Central memory CD8-positive, alpha-beta T cell (primary cell): ENCODE results near the gene ARHGAP44.

ENCODE experiments used
- ATAC-seq: fragments of 150-1000 bp; cut with Tn5 transposase; replicated peaks from 2 replicates; pipeline ENCODE4 v1.10.0; 2022; ENCODE audit warnings: mild to moderate bottlenecking, moderate FRiP score, moderate number of reproducible peaks; ENCODE audit not compliant: poor library complexity, severe bottlenecking; ENCODE audit errors: extremely low read depth
- DNase-seq, 2 donors: peaks; one replicate each; pipeline ENCODE4 v3.0.0; 2021; ENCODE audit warnings: low spot score in 2 of 2
- H3K27ac Mint-ChIP-seq: one replicate; pipeline ENCODE4 v1.8.0; 2022; ENCODE audit warnings: low read depth, mild to moderate bottlenecking, moderate library complexity, mixed read lengths
- H3K27me3 Mint-ChIP-seq: one replicate; pipeline ENCODE4 v1.8.0; 2022; ENCODE audit warnings: mixed read lengths
- H3K36me3 Mint-ChIP-seq: one replicate; pipeline ENCODE4 v1.8.0; 2022; ENCODE audit warnings: mild to moderate bottlenecking, moderate library complexity, mixed read lengths; ENCODE audit not compliant: insufficient read depth
- H3K4me1 Mint-ChIP-seq: one replicate; pipeline ENCODE4 v1.8.0; 2022; ENCODE audit warnings: mixed read lengths
- H3K4me3 Mint-ChIP-seq: one replicate; pipeline ENCODE4 v1.8.0; 2022; ENCODE audit warnings: mild to moderate bottlenecking, moderate library complexity, mixed read lengths
- H3K9me3 Mint-ChIP-seq: one replicate; pipeline ENCODE4 v1.8.0; 2022; ENCODE audit warnings: mixed read lengths

The ARHGAP44 gene

GRCh38 chr17:12994341-12995074, 205.2 kb downstream of the ARHGAP44 start:
- Mint-ChIP-seq H3K27me3 (no peaks in the 10 kb centered on the region), H3K36me3 (peaks cover 53% of the 10 kb centered on the region), H3K9me3 (no peaks in the 10 kb centered on the region), H3K4me1 (no peaks in the 10 kb centered on the region), H3K4me3 (no peak overlapping the region), H3K27ac (peak overlapping the region; percentile 69)
- DNase-seq (no peak), ATAC-seq (no peak)

GRCh38 chr17:12995106-12995895, 206.0 kb downstream of the ARHGAP44 start:
- no peaks in the 10 kb centered on the region for H3K9me3 Mint-ChIP-seq
- DNase-seq = no peak
- no peaks in the 10 kb centered on the region for H3K4me1 Mint-ChIP-seq
- peaks cover 54% of the 10 kb centered on the region for H3K36me3 Mint-ChIP-seq
- ATAC-seq = no peak
- no peak overlapping the region for H3K4me3 Mint-ChIP-seq
- peak overlapping the region; percentile 69 for H3K27ac Mint-ChIP-seq
- H3K27me3 Mint-ChIP-seq = no peaks in the 10 kb centered on the region

- H3K4me1 Mint-ChIP-seq = no peaks in the 10 kb centered on the region
- H3K27ac Mint-ChIP-seq = no peak overlapping the region
- DNase-seq (no peak), ATAC-seq (no peak)
- peaks cover 53% of the 10 kb centered on the region for H3K36me3 Mint-ChIP-seq
- H3K27me3 Mint-ChIP-seq = no peaks in the 10 kb centered on the region
- no peaks in the 10 kb centered on the region for H3K9me3 Mint-ChIP-seq
- H3K4me3 Mint-ChIP-seq = no peak overlapping the region
Observed at GRCh38 chr17:12995896-12996295, 206.6 kb downstream of the ARHGAP44 start.

- Mint-ChIP-seq H3K4me3 (no peak overlapping the region), H3K27me3 (no peaks in the 10 kb centered on the region), H3K4me1 (no peaks in the 10 kb centered on the region), H3K9me3 (no peaks in the 10 kb centered on the region), H3K36me3 (peaks cover 54% of the 10 kb centered on the region), H3K27ac (no peak overlapping the region)
- no peak for DNase-seq
- no peak for ATAC-seq
Observed at GRCh38 chr17:12996357-12996756, 207.1 kb downstream of the ARHGAP44 start.

GRCh38 chr17:12996941-12997340, 207.6 kb downstream of the ARHGAP44 start:
- no peaks in the 10 kb centered on the region for H3K27me3 Mint-ChIP-seq
- H3K27ac Mint-ChIP-seq = no peak overlapping the region
- no peak overlapping the region for H3K4me3 Mint-ChIP-seq
- ATAC-seq (no peak), DNase-seq (no peak)
- no peaks in the 10 kb centered on the region for H3K9me3 Mint-ChIP-seq
- H3K36me3 Mint-ChIP-seq = peaks cover 50% of the 10 kb centered on the region
- H3K4me1 Mint-ChIP-seq = no peaks in the 10 kb centered on the region

- H3K36me3 Mint-ChIP-seq = peaks cover 47% of the 10 kb centered on the region
- DNase-seq (no peak), ATAC-seq (no peak)
- no peaks in the 10 kb centered on the region for H3K9me3 Mint-ChIP-seq
- no peaks in the 10 kb centered on the region for H3K4me1 Mint-ChIP-seq
- no peak overlapping the region for H3K4me3 Mint-ChIP-seq
- H3K27ac Mint-ChIP-seq = no peak overlapping the region
- H3K27me3 Mint-ChIP-seq = no peaks in the 10 kb centered on the region
Observed at GRCh38 chr17:12998461-12998860, 209.2 kb downstream of the ARHGAP44 start.

GRCh38 chr17:12998874-12999273, 209.6 kb downstream of the ARHGAP44 start:
- ATAC-seq (no peak), DNase-seq (no peak)
- H3K9me3 Mint-ChIP-seq = no peaks in the 10 kb centered on the region
- no peak overlapping the region for H3K27ac Mint-ChIP-seq
- peaks cover 3% of the 10 kb centered on the region for H3K4me1 Mint-ChIP-seq
- peaks cover 49% of the 10 kb centered on the region for H3K36me3 Mint-ChIP-seq
- no peak overlapping the region for H3K4me3 Mint-ChIP-seq
- H3K27me3 Mint-ChIP-seq = no peaks in the 10 kb centered on the region

GRCh38 chr17:13000561-13000960, 211.3 kb downstream of the ARHGAP44 start:
- peaks cover 48% of the 10 kb centered on the region for H3K36me3 Mint-ChIP-seq
- ATAC-seq (no peak), DNase-seq (no peak)
- H3K4me3 Mint-ChIP-seq = no peak overlapping the region
- no peaks in the 10 kb centered on the region for H3K9me3 Mint-ChIP-seq
- H3K27me3 Mint-ChIP-seq = no peaks in the 10 kb centered on the region
- H3K27ac Mint-ChIP-seq = no peak overlapping the region
- peaks cover 9% of the 10 kb centered on the region for H3K4me1 Mint-ChIP-seq

GRCh38 chr17:13001991-13002615, 212.8 kb downstream of the ARHGAP44 start:
- Mint-ChIP-seq H3K4me1 (peaks cover 9% of the 10 kb centered on the region), H3K4me3 (no peak overlapping the region), H3K27ac (no peak overlapping the region), H3K27me3 (no peaks in the 10 kb centered on the region), H3K36me3 (peaks cover 40% of the 10 kb centered on the region), H3K9me3 (no peaks in the 10 kb centered on the region)
- no peak for DNase-seq
- ATAC-seq = no peak

- H3K9me3 Mint-ChIP-seq = no peaks in the 10 kb centered on the region
- no peaks in the 10 kb centered on the region for H3K27me3 Mint-ChIP-seq
- ATAC-seq (no peak), DNase-seq (no peak)
- no peak overlapping the region for H3K4me3 Mint-ChIP-seq
- no peak overlapping the region for H3K27ac Mint-ChIP-seq
- H3K4me1 Mint-ChIP-seq = peaks cover 9% of the 10 kb centered on the region
- H3K36me3 Mint-ChIP-seq = peaks cover 39% of the 10 kb centered on the region
Observed at GRCh38 chr17:13002761-13003453, 213.6 kb downstream of the ARHGAP44 start.

GRCh38 chr17:13003454-13003851, 214.2 kb downstream of the ARHGAP44 start:
- Mint-ChIP-seq H3K27ac (no peak overlapping the region), H3K36me3 (peaks cover 41% of the 10 kb centered on the region), H3K27me3 (no peaks in the 10 kb centered on the region), H3K4me1 (peaks cover 9% of the 10 kb centered on the region), H3K4me3 (no peak overlapping the region), H3K9me3 (no peaks in the 10 kb centered on the region)
- ATAC-seq (no peak), DNase-seq (no peak)

GRCh38 chr17:13003927-13004326, 214.6 kb downstream of the ARHGAP44 start:
- ATAC-seq (no peak), DNase-seq (no peak)
- H3K4me3 Mint-ChIP-seq = no peak overlapping the region
- H3K4me1 Mint-ChIP-seq = peaks cover 9% of the 10 kb centered on the region
- no peaks in the 10 kb centered on the region for H3K27me3 Mint-ChIP-seq
- peaks cover 43% of the 10 kb centered on the region for H3K36me3 Mint-ChIP-seq
- no peak overlapping the region for H3K27ac Mint-ChIP-seq
- H3K9me3 Mint-ChIP-seq = no peaks in the 10 kb centered on the region
